GM18517 (cell line): ENCODE data around the gene PDZRN4.
A peak's percentile ranks its signal among the peaks of the same experiment; 100 is the strongest.
"Not testable (repeated sequence)": the region's sequence is repeated elsewhere in the genome, so short reads cannot be mapped to it uniquely, and the experiment has no call there.

Experiments
- ATAC-seq: cut with Tn5 transposase; IDR thresholded peaks from one replicate; pipeline ENCODE4 v1.9.1; 2021; ENCODE audit warnings: mild to moderate bottlenecking, moderate library complexity; ENCODE audit not compliant: unreplicated experiment

The PDZRN4 gene

GRCh38 chr12:41213107-41213506 is 25.0 kb downstream of the PDZRN4 start:
- ATAC-seq, result no peak

- ATAC-seq, result no peak
These were observed 25.5 kb downstream of the PDZRN4 start for GRCh38 chr12:41213648-41214047.

GRCh38 chr12:41217727-41218126 is 29.6 kb downstream of the PDZRN4 start:
- ATAC-seq, result no peak

GRCh38 chr12:41220931-41221330 is 32.8 kb downstream of the PDZRN4 start:
- no peak for ATAC-seq

DNA sequence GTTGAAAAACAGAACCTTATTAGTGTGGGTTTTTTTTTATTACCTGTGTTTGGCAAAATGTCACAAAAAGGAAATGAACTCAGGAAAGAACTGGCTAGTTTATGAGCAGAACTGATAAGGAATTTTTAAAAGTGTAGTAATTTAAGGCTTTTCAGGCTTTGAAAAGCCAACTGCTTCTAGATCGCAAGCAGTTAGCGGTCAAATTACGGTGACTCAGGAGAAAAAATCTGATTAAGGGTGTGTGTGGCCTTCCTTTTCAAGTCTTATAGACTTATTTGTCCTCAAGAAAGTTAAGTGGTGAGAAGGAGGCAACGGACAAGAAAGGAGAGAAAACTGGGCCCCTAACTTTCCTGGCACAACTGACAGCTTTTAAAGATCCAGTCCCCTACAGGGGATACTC is 33.4 kb downstream of the PDZRN4 start:
- ATAC-seq, result no peak

DNA sequence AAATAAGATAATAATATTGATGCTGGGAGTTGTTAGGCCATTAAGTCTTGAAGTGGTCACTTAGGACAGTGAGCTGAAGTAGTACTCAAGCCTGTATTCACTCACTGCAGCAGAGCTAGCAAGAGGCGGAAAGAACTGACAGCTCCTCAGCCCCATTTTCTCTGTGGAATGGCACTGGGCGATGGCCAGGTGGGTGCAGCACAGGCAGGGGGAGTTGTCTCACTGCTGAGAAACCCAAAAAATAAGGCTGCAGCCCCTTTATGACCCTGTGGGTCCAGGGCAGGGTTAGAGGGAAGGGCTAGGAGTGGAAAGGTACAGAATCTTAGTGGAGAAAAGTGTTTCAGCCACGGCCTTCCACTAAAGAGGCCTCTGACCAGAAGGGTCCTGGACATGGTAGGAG is 35.5 kb downstream of the PDZRN4 start:
- no peak for ATAC-seq

DNA sequence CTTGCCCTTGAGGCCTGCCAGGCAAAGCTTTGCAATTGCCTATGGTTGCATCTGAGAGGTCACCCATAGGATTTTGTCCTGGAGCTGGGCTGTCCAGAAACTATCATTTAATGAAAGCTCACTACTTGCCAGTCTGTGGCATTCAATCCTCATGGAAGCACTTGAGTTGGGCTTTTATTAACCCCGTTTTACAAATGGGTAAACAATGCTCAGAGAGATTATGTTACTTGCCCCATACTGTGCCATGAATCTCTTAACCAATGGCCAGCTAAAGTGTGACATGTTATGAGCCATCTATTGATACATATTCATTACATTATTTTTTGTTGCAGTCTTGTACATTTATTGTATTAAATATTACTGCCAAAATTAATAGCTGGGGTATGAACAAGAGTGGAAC is 35.9 kb downstream of the PDZRN4 start:
- ATAC-seq, result no peak

DNA sequence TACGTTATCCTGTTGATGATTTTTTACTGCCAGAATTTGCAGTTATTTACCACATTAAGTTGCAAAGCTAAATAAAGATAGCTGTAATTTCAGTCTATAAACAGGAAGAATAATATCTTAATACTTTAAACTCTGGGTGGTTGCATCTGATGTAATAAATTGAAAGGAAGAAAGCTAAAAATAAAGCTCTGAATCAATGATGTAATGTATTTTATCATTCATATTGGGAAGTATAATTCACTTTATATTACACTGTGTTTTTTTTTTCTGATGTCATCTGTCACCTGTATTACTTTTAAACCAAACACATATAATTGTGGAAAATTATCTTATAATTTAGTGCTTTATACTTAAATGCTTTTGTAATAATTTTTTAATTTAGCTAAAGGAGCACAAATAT is 37.1 kb downstream of the PDZRN4 start:
- ATAC-seq, result no peak

DNA sequence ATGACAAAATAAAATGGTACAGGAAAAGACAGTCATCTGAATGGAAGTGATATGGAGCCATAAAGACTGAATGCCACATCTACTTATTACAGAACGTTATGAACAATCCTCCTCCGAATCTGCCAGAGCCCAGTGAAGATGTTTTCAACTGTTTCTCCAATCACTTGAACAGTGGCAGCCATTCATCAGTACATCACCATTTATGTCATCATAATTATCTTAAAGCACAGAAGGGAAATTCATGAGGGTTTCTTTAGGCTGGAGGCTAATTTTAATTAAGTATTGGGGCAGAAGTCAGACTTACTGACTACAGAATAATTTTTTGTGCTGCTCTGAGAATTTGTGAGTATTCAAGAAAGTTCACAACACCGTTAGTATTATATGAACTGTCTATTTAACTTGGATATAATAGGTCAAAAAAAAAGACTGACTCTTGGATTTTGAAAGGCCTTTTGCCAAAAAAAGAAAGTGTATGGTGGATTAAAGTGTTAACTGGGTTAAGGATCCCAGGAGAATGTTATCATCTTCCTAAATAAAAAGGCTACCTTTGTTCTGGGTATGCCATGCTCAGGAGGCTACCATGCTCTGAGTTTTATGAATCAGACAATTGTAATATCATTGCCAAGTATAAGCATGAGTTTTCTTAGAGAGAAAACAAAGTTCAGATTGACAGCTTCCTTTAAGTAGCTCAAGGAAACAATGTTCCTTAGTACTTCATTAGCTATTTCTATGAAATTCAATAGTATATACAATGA is 40.1 kb downstream of the PDZRN4 start:
- ATAC-seq, result peak; percentile 20

DNA sequence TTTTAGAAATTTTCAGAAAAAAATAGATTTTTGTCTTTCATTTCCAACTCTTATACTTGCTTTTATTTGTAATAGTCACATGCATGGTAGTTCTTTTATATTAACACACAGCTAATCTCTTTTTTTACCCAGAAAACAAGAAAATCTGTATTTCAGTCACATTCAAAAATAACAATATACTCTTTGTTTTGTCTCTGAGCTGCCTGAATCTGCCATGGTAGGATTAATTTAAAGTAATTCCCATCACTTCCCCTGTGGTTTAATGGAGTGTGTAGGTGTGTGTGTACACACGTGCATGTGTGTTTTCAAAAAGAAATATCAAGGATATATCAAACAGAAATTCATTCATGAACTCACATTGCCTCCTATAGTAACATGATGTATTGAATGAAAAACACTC is 42.6 kb downstream of the PDZRN4 start:
- ATAC-seq, result no peak

GRCh38 chr12:41234692-41235091 is 46.6 kb downstream of the PDZRN4 start:
- no peak for ATAC-seq

GRCh38 chr12:41242603-41243002 is 54.5 kb downstream of the PDZRN4 start:
- ATAC-seq, result no peak

DNA sequence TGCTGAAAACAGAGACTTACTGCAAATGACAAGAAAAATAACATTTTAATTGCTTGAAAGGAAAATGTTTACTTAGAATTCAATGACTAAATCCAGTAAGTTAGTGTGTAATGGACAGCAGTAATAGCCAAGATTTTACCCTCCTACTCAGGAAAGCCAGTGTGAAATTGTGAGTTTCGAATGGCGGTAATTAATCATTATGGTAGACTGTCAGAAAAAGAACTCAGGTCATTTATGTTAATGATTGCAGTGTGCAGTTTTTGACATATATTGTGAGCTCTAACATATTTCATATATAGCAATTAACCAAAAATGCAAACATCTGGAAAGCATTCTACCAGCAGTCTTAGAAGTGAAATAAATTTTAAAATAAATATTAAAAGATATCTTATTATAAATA is 60.3 kb downstream of the PDZRN4 start:
- no peak for ATAC-seq

- ATAC-seq, result no peak
These were observed 62.6 kb downstream of the PDZRN4 start for GRCh38 chr12:41250748-41251147.

DNA sequence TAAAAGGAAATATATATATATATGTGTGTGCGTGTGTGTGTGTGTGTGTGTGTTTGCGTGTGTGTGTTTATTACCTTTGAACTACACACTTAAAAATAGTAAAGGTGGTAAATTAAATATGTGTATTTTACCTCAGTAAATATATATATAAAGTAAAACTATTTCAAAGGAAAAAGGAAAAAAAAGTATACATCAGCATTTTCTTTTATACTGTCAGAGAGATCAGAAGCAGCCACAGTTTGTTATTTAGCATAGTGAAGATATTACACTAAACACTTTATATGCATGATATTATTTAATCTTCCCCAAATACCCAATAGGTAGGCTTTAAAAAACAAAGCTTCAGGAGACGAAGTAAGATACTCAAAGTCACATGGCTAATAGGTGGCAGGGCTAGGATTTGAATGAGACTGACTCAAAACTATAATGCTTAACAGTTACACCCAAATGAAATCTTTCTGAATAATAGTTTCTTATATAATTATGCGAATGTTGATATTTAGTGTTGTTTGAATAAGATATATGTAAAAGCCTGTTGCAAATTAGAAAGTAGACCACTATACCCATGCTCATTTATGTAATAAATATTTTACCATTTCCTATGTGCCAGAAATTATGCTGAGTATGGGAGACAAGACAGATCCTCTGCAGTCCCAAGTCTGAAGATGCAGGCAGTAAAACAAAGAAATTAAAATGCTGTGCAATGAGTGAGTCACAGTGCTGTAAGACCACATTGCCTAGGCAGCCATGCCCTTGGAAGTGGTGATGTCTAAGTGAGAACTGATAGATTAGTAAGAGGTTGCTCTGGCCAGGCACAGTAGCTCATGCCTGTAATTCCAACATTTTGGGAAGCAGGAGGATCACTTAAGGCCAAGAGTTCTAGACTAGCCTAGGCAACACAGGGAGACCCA is 66.1 kb downstream of the PDZRN4 start:
- ATAC-seq, result no peak

- not testable (repeated sequence) for ATAC-seq
These were observed 75.1 kb downstream of the PDZRN4 start for GRCh38 chr12:41263196-41263595.

DNA sequence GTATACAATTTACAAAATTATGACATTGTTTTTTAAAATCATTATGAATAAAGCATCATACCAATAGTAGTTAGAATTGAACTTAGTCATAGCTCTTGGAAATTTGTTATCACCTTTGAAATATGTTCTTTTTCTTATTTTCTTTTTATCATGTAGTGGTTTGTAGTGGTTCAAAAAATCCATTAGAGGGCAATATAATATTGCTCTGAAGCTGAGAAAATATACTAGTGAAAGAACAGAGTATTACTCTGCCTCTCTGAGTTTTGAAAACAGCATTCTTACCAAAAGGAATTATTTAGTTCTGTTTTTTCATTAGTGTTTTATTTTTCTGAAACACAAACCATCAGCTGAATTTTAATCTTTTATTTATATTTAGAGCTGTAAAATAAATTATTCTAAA is 76.2 kb downstream of the PDZRN4 start:
- ATAC-seq, result no peak

GRCh38 chr12:41269056-41269455 is 80.9 kb downstream of the PDZRN4 start:
- no peak for ATAC-seq

- no peak for ATAC-seq
These were observed 83.4 kb downstream of the PDZRN4 start for GRCh38 chr12:41271489-41271888.

GRCh38 chr12:41274643-41275042 is 86.5 kb downstream of the PDZRN4 start:
- no peak for ATAC-seq

GRCh38 chr12:41277100-41277945 is 89.2 kb downstream of the PDZRN4 start:
- ATAC-seq, result no peak
